GM12874 (cell line): Measurements from ENCODE around the gene CASP12.

ENCODE experiments used
- TF ChIP-seq, protein P1 (sequence below): IDR thresholded peaks from 2 replicates; pipeline ENCODE4 v1.5.1; 2011; ENCODE audit warnings: low read depth, mild to moderate bottlenecking, control low read depth, low read length, moderate library complexity; ENCODE audit not compliant: insufficient read depth

Gene CASP12

DNA sequence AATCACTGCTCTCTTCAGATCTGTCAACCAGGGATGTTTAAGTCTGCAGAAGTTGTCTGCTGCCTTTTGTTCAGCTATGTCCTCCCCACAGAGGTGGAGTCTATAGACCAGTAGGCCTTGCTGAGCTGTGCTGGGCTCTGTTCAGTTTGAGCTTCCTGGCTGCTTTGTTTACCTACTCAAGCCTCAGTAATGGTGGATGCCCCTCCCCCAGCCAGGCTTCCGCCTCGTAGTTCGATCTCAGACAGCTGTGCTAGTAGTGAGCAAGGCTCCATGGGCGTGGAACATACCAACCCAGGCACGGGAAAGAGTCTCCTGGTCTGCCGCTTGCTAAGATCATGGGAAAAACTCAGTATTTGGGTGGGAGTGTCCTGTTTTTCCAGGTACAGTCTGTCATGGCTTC is 27.6 kb upstream of the CASP12 start:
- TF ChIP-seq, protein P1, sequence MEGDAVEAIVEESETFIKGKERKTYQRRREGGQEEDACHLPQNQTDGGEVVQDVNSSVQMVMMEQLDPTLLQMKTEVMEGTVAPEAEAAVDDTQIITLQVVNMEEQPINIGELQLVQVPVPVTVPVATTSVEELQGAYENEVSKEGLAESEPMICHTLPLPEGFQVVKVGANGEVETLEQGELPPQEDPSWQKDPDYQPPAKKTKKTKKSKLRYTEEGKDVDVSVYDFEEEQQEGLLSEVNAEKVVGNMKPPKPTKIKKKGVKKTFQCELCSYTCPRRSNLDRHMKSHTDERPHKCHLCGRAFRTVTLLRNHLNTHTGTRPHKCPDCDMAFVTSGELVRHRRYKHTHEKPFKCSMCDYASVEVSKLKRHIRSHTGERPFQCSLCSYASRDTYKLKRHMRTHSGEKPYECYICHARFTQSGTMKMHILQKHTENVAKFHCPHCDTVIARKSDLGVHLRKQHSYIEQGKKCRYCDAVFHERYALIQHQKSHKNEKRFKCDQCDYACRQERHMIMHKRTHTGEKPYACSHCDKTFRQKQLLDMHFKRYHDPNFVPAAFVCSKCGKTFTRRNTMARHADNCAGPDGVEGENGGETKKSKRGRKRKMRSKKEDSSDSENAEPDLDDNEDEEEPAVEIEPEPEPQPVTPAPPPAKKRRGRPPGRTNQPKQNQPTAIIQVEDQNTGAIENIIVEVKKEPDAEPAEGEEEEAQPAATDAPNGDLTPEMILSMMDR: no peak

DNA sequence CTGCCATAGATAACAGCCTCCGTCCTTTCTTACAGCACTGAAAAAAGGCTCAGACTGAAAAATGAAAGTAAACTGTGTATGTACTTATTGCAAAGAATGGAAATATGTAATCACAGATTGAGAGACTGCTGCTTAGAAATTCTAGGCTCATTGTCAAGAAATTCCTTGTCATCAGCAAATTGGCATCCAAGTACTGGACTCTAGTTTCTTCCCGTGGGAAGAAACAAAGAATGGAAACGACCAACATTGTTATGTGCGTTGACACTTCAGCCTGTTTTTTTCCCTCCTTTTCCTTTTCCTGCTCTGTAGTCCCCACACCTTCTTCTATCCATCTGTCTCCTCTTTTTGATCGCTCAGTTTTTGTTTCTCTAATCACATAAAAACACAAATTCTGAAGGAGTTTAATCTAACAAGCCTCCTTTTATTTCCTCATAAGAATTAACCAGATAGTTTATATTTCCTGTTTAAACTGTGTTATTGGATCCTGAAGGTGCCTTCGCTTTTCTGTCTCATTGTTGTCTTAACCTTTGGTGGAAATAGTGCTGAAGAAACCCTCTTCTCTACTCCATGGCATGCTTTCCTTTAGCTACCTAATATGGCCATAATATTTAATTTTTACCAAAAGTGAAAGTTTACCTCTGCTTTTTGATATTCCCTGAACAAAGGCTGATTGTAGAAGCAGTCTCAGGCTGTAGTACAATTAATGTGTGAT is 20.0 kb upstream of the CASP12 start:
- TF ChIP-seq, protein P1: no peak

DNA sequence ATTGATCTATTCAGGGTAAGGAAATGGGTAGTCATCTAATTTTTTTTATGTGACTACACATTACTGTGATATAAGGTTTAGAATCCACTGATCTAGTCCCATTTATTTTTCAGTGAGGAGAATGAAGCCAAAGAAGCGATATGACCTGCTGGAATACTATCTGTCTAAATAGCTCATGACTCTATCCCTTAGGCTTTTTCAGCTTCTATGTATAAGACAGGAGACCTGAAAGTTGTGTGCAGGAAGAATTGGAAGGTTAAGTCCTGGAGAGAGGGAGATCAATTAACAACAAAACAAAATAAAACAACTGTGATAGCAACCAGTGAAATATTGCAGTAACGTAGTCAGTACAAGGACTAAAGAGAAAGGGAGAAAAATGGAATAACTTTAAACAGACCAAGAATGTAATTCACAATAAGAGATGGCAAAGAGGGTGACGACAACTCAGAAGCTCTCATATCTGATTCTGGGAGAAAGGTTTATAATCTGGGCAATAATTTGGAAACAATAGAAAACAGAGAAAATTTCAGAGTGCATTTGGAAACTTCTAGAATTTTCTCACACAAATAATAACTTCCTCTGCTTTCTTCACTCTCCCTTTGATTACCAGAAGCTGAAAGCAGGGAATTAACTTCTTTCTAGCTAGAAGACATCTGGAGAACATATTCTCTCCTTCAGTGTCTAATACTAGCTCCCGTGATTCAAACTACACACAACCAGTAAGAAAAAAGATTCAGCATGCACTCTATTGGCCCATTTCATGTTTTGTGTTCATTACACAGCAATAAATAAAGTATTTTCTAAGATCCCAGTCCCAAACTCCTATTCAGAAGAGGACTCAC is 19.2 kb upstream of the CASP12 start:
- TF ChIP-seq, protein P1: no peak

DNA sequence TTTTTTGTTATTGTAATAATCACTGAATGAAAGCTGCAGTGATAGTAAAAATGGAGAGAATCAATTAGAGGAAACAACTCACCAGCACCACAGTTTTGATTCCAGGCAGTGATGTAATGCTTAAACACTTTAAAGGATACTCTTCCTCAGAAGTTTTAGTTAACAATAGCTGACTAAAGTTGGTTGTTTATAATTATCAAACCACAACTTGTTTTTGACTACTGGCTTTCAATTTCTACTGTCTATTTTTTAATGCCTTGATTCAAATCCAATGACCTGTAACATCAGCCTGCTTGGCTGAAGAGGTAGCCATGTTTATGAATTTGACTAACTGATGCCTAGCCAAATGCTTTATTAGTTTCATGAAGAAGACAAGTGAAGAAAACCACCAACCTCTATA is 18.2 kb upstream of the CASP12 start:
- TF ChIP-seq, protein P1: no peak

DNA sequence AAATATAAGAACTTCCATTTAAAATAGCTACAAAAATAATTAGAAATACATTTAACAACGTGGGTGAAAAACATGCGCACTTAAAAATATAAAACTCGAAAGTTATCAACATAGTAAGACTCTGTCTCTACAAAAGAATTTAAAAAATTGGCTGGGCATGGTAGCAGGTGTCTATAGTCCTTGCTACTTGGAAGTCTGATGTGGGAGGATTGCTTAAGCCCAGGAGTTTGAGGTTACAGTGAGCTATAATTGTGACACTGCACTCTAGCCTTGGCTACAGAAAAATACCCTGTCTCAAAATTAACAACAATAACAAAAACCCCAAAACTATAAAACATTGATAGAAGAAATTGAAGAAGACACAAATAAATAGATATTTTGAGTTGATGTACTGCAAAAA is 13.8 kb upstream of the CASP12 start:
- TF ChIP-seq, protein P1: no peak

DNA sequence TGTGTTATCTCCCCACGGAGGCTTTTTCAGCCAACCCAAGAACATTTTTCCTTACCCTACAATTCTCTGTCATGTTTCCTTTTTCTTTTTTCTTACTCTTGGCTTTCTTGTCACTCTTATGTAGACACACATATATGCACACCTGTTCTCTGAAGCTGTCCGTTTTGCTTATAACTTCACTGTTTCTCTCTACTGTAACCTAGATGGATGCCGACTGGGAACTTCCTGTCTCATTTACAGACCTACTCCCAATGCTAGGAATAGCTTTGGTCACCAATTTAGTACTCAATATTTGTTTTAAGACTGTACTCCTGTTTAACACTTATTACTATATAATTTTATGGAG is 9.9 kb upstream of the CASP12 start:
- TF ChIP-seq, protein P1: no peak

DNA sequence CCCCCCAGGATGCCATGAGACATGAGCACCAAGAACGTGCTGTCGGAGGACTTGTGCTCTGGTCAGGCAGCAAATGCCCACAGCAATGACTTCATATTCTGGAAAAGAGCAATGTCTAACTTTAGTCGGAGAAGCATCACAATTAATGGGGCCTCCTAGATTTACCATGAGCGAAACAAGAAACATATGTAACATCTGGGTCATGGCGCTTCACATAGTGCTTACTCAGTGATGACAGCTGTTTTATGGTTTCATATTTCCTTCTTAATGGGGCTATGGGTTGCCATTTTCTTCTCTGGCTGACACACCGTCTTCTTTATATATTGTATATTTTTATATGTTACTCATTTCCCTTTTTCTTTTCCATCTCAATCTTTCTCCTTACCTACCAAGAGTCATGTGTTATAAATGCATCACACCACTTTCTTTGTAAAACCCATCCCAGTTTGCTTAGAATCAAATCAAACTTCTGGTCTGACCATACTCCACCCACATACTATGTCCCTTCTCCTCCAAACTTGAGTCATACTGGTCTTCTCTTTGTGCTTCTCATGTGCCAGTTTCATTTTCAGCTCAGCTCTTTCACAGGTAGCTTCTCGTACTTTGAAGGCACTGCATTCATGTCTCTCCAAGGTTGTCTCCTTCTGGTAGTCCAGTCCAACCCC is 9.4 kb upstream of the CASP12 start:
- TF ChIP-seq, protein P1: no peak
